HG03378 (cell line): Measurements from ENCODE around the gene TRAPPC8.
"Not testable (repeated sequence)": the region's sequence is repeated elsewhere in the genome, so short reads cannot be mapped to it uniquely, and the experiment has no call there.

Experiments used
- ATAC-seq: cut with Tn5 transposase; IDR thresholded peaks from one replicate; pipeline ENCODE4 v1.9.1; 2021; ENCODE audit warnings: mild to moderate bottlenecking, moderate library complexity; ENCODE audit not compliant: unreplicated experiment

The TRAPPC8 gene

GRCh38 chr18:31876707-31877106, 66.2 kb downstream of the TRAPPC8 start:
- no peak for ATAC-seq

GRCh38 chr18:31875301-31875700, 67.6 kb downstream of the TRAPPC8 start:
- ATAC-seq, result no peak

GRCh38 chr18:31863103-31863502, 79.8 kb downstream of the TRAPPC8 start:
- no peak for ATAC-seq

GRCh38 chr18:31860488-31860887, 82.4 kb downstream of the TRAPPC8 start:
- ATAC-seq, result no peak

GRCh38 chr18:31857526-31858106, 85.3 kb downstream of the TRAPPC8 start:
- ATAC-seq, result no peak

- no peak for ATAC-seq
Observed at GRCh38 chr18:31850844-31851243, 92.1 kb downstream of the TRAPPC8 start.

GRCh38 chr18:31840499-31840898, 102.4 kb downstream of the TRAPPC8 start:
- ATAC-seq, result no peak

- no peak for ATAC-seq
Observed at GRCh38 chr18:31837879-31838278, 105.0 kb downstream of the TRAPPC8 start.

GRCh38 chr18:31835528-31836133, 107.3 kb downstream of the TRAPPC8 start:
- no peak for ATAC-seq

- ATAC-seq, result no peak
Observed at GRCh38 chr18:31831903-31832302, 111.0 kb downstream of the TRAPPC8 start.

GRCh38 chr18:31830686-31831085, 112.2 kb downstream of the TRAPPC8 start:
- no peak for ATAC-seq

GRCh38 chr18:31828613-31829012, 114.3 kb downstream of the TRAPPC8 start:
- no peak for ATAC-seq

- not testable (repeated sequence) for ATAC-seq
Observed at GRCh38 chr18:31826673-31827325, 116.1 kb downstream of the TRAPPC8 start.

- no peak for ATAC-seq
Observed at GRCh38 chr18:31825772-31826171, 117.2 kb downstream of the TRAPPC8 start.

GRCh38 chr18:31821545-31822171, 121.3 kb downstream of the TRAPPC8 start:
- ATAC-seq, result no peak

- ATAC-seq, result peak; percentile 23
Observed at GRCh38 chr18:31819925-31820229, 123.1 kb downstream of the TRAPPC8 start.

GRCh38 chr18:31819106-31819924, 123.6 kb downstream of the TRAPPC8 start:
- peak; percentile 87 for ATAC-seq

GRCh38 chr18:31814132-31814531, 128.8 kb downstream of the TRAPPC8 start:
- ATAC-seq, result no peak

GRCh38 chr18:31810336-31811130, 132.4 kb downstream of the TRAPPC8 start:
- not testable (repeated sequence) for ATAC-seq

- ATAC-seq, result not testable (repeated sequence)
Observed at GRCh38 chr18:31809049-31809448, 133.9 kb downstream of the TRAPPC8 start.
